PC-9 (cell line): ENCODE data around the gene BRPF3. TPM values are rescaled to one million over a fixed set of nuclear protein-coding genes. Genes with fewer than 3 reads are reported as not detected.

Experiments
- BruUV-seq: library from RNA; stranded (reverse); fragments of 400-500 nt; replicated peaks from 2 replicates; lab custom pipeline; 2021; lab: Mats Ljungman, UMichigan
- CTCF ChIA-PET: fragments of 300-600 bp; sonication (Branson Sonifier 250); formaldehyde crosslinking; loops from one replicate; lab custom pipeline; 2022; ENCODE audit warnings: antibody characterized with exemption; lab: Charles Lee
- POLR2A ChIA-PET: fragments of 300-600 bp; sonication (Branson Sonifier 250); formaldehyde crosslinking; loops from one replicate; lab custom pipeline; 2022; ENCODE audit warnings: antibody characterized with exemption; ENCODE audit not compliant: unreplicated experiment; lab: Charles Lee
- DNase-seq, 2 experiments: peaks; one replicate each; pipeline versions ENCODE4 v3.0.0 to v3.0.0-alpha.2; 2015 to 2022; ENCODE audit warnings: mixed read lengths in 1 of 2
- H2AFZ ChIP-seq: fragments of 200-600 bp; sonication (generic); 2 replicates; pipeline ENCODE4 v1.8.1; 2017; ENCODE audit warnings: antibody characterized with exemption
- H3F3A ChIP-seq: fragments of 200-600 bp; sonication (generic); 2 replicates; pipeline ENCODE4 v1.8.1; 2017; ENCODE audit warnings: antibody characterized with exemption, mild to moderate bottlenecking, low read depth; ENCODE audit not compliant: insufficient read depth
- H3K27ac ChIP-seq: fragments of 200-600 bp; sonication (generic); 2 replicates; pipeline ENCODE4 v1.6.1; 2016; ENCODE audit warnings: mixed run types
- H3K27me3 ChIP-seq: fragments of 200-600 bp; sonication (generic); 2 replicates; pipeline ENCODE4 v1.6.1; 2016; ENCODE audit warnings: low read depth, mixed run types; ENCODE audit not compliant: insufficient read depth
- H3K36me3 ChIP-seq: fragments of 200-600 bp; sonication (generic); 2 replicates; pipeline ENCODE4 v1.6.1; 2016; ENCODE audit warnings: low read depth, mixed run types
- H3K4me1 ChIP-seq: fragments of 200-600 bp; sonication (generic); replicated peaks from 2 replicates; pipeline ENCODE4 v1.6.1; 2016; ENCODE audit warnings: mixed run types; ENCODE audit not compliant: insufficient read depth
- H3K4me2 ChIP-seq: fragments of 200-600 bp; sonication (generic); 2 replicates; pipeline ENCODE4 v1.6.1; 2017; ENCODE audit warnings: mixed run types
- H3K4me3 ChIP-seq: fragments of 200-600 bp; sonication (generic); 2 replicates; pipeline ENCODE4 v1.6.1; 2016; ENCODE audit warnings: mixed run types
- H3K79me2 ChIP-seq: fragments of 200-600 bp; sonication (generic); 2 replicates; pipeline ENCODE4 v1.6.1; 2017; ENCODE audit warnings: low read depth, mixed run types
- H3K9me2 ChIP-seq: fragments of 200-600 bp; sonication (generic); 2 replicates; pipeline ENCODE4 v1.8.1; 2017; ENCODE audit warnings: mild to moderate bottlenecking; ENCODE audit not compliant: insufficient read depth
- H3K9me3 ChIP-seq: fragments of 200-600 bp; sonication (generic); 2 replicates; pipeline ENCODE4 v1.8.1; 2016; ENCODE audit warnings: low read depth; ENCODE audit not compliant: insufficient read depth
- H4K20me1 ChIP-seq: fragments of 200-600 bp; sonication (generic); 2 replicates; pipeline ENCODE4 v1.8.1; 2017; ENCODE audit not compliant: insufficient read depth
- EZH2 ChIP-seq: fragments of 200-600 bp; sonication (generic); IDR thresholded peaks from 2 replicates; pipeline ENCODE4 v1.8.0; 2017; ENCODE audit warnings: antibody characterized with exemption, low read depth
- intact Hi-C: fragments of 100-400 bp; cut with micrococcal nuclease; formaldehyde crosslinking; loops from one replicate; pipeline ENCODE4 v1.10.0; 2022; ENCODE audit not compliant: unreplicated experiment
- total RNA-seq: library from RNA; stranded (reverse); gene quantifications from 2 replicates; pipeline ENCODE4 v1.2.3, GENCODE V29; 2021
- TF ChIP-seq, protein P1 (sequence below): fragments of 200-600 bp; sonication (generic); conservative IDR thresholded peaks from 2 replicates; pipeline ENCODE4 v1.6.1; 2017; ENCODE audit warnings: mixed run types, antibody characterized with exemption, mild to moderate bottlenecking, moderate library complexity

Gene BRPF3
- total RNA-seq, 1 experiment from 2014 or later = 32.3 TPM

- Histone ChIP-seq H2AFZ (no peak overlapping the region), H3K27ac (0 out of 2 replicates have a peak overlapping the region, but pooled peaks have one; percentile 27), H3K27me3 (no peaks in the 10 kb centered on the region), H3K36me3 (no peaks in the 10 kb centered on the region), H3F3A (peaks cover 22% of the 10 kb centered on the region), H3K4me2 (peak overlapping the region; percentile 42), H3K9me3 (0 out of 2 replicates have a peak, but pooled peaks cover 3% of the 10 kb centered on the region), H4K20me1 (no peaks in the 10 kb centered on the region), H3K4me3 (no peak overlapping the region), H3K79me2 (no peaks in the 10 kb centered on the region), H3K9me2 (no peaks in the 10 kb centered on the region), H3K4me1 (peaks cover 32% of the 10 kb centered on the region)
- peak in 1 of 2 experiments; percentile 64 for DNase-seq
- intact Hi-C loops = no loop called here
- CTCF ChIA-PET = interaction anchor here (0.6 kb wide), 1 partner anchor 343 kb away, joined by 5 read pairs; no protein-coding TSS in a partner anchor
- no TSS peak for BruUV-seq
- POLR2A ChIA-PET = interaction anchor here (0.5 kb wide), 1 partner anchor 53 kb away, joined by 4 read pairs; no protein-coding TSS in a partner anchor
- TF ChIP-seq EZH2 = no peak
- TF ChIP-seq, protein P1, sequence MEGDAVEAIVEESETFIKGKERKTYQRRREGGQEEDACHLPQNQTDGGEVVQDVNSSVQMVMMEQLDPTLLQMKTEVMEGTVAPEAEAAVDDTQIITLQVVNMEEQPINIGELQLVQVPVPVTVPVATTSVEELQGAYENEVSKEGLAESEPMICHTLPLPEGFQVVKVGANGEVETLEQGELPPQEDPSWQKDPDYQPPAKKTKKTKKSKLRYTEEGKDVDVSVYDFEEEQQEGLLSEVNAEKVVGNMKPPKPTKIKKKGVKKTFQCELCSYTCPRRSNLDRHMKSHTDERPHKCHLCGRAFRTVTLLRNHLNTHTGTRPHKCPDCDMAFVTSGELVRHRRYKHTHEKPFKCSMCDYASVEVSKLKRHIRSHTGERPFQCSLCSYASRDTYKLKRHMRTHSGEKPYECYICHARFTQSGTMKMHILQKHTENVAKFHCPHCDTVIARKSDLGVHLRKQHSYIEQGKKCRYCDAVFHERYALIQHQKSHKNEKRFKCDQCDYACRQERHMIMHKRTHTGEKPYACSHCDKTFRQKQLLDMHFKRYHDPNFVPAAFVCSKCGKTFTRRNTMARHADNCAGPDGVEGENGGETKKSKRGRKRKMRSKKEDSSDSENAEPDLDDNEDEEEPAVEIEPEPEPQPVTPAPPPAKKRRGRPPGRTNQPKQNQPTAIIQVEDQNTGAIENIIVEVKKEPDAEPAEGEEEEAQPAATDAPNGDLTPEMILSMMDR = no peak
Measured at GRCh38 chr6:36266913-36267644, 70.5 kb downstream of the BRPF3 start.

DNA sequence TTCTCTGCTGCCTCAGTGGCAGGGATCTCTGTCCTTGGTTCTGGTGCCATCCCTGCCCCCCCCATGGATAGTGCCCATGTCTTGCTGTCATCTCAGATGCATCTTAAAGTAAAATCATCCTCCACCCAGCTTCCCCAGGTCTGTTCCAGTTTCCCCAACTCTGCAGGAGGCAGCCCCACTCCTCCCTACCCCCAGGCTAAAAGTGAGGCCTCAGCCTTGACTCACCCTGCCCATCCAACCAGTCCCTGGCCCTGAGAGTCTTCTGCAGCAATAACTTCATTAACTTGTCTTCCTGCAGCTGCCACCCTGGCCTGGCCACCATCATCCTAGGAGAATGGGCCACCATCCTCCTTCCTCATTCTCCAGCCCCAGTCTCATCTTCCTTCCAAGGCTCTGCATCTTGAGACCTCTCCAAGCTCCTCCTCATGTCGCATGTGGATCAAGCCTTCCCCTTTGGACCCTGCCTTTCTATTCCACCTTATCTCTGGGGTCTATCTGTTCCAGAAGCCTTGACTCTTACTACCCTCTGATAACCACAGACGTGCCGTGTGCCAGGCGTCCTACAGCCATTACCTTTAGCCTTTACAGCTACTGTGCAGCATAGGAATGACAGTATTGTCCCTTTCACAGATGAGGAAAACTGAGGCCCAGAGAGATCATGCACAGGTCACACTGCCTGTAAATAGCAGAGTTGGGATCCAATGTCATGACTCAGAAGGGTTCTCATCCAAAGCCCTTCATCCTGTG lies 71.4 kb downstream of the BRPF3 start:
- POLR2A ChIA-PET = interaction anchor here (0.5 to 0.6 kb wide), 3 partner anchors 53 to 795 kb away, joined by 4 to 25 read pairs (median 4); no protein-coding TSS in a partner anchor

More for the DNA sequence above, 71.4 kb downstream of the BRPF3 start:
- Histone ChIP-seq H3K27me3 (no peaks in the 10 kb centered on the region), H3K4me1 (peaks cover 32% of the 10 kb centered on the region), H3K9me3 (0 out of 2 replicates have a peak, but pooled peaks cover 3% of the 10 kb centered on the region), H3K27ac (no peak overlapping the region), H4K20me1 (no peaks in the 10 kb centered on the region), H3K36me3 (no peaks in the 10 kb centered on the region), H3K4me3 (no peak overlapping the region), H2AFZ (no peak overlapping the region), H3F3A (peaks cover 22% of the 10 kb centered on the region), H3K79me2 (no peaks in the 10 kb centered on the region), H3K4me2 (peak overlapping the region; percentile 42), H3K9me2 (no peaks in the 10 kb centered on the region)
- TF ChIP-seq, protein P1 = no peak
- TF ChIP-seq EZH2 = no peak
- intact Hi-C loops = no loop called here
- peak; percentile 49 to 84 for DNase-seq
- CTCF ChIA-PET = no interaction called here
- BruUV-seq = no TSS peak
